ENCODE results near the gene CNOT3. TPM values are rescaled to one million over a fixed set of nuclear protein-coding genes. Genes with fewer than 3 reads are reported as not detected.

CNOT3 gene
- total RNA-seq, 1 experiment from 2014 or later: 91.2 TPM

DNA sequence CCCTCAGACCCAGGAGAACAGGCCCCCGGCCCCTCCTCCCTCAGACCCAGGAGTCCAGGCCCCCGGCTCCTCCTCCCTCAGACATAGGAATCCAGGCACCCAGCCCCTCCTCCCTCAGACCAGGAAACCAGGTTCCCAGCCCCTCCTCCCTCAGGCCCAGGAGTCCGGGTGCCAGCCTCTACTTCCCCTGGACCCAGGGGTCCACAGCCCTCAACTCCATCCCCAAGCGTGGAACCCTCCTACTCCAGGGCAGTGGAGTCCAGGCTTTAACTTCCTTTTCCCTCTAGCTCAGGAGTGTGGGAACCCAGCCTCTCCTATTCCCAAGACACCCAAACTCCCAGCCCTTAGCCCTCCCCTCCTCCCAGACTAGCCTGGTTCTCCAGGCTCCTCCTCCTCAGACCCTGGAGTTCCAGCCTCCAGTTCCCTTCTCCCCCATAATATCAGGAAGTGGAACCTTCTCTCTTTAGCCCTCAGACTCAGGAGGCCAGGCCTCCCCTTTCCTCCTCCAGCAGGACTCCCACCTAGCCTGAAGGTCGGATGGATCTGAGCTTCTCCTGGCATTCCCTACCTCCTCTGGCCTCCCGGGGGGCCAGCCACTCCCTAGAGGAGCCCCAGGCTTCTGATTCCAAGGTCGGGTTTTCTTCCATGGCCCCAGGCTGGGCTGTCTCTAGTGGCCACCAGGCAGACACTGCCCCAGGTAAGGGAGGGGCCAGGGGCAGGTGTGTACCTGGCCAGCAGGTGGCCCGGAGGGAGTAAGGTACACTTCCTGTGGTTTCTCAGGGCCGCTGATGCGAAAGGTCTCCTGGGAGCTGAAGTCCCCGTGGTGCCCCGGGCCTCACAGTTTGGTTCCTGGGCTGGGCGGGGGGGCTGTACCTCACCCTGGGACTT, 35.2 kb downstream of the CNOT3 start, which contains the start of gene TMC4:
Gene TMC4 (minus strand): TSS at position 690 of the 888 bp plus-strand sequence. CDS start 43 bp downstream, at position 647.
- H3K4me3 Mint-ChIP-seq: peak within 1 kb of the TSS; percentile 72 to 74
- H3K36me3 Mint-ChIP-seq (ENCODE audit: insufficient read depth in 1 of 3, low read depth in 3 of 3): peaks cover 8 to 12% (median 10%) of the 10 kb centered on the region in 3 experiments; a peak in 6 of 7 replicates
- Histone ChIP-seq H3K27me3 (ENCODE audit: insufficient read depth, low read length) (no peaks in the 10 kb centered on the region), H3K9ac (ENCODE audit: extremely low read depth, insufficient read length, low read length) (no peak within 1 kb of the TSS), H4K20me1 (ENCODE audit: control insufficient read depth, insufficient read depth, insufficient read length) (no peaks in the 10 kb centered on the region), H3K23me2 (ENCODE audit: insufficient read length, low read depth, low read length, poor library complexity, severe bottlenecking) (peaks cover 4% of the 10 kb centered on the region), H3K56ac (ENCODE audit: insufficient read length, low read depth, low read length) (no peak within 1 kb of the TSS), H4K8ac (replicated peaks; ENCODE audit: insufficient read length, low read depth, low read length) (no peak within 1 kb of the TSS), H3K79me1 (ENCODE audit: insufficient read depth, low read depth, low read length, poor library complexity, severe bottlenecking) (no peaks in the 10 kb centered on the region), H2BK12ac (ENCODE audit: insufficient read length, low read depth, low read length) (no peak within 1 kb of the TSS), H2AFZ (ENCODE audit: low read length) (no peak within 1 kb of the TSS), H3K79me2 (ENCODE audit: insufficient read depth, low read length) (no peaks in the 10 kb centered on the region), H3K14ac (ENCODE audit: insufficient read depth, low read length) (peak within 1 kb of the TSS; percentile 51; the same call in 1 of the 2 replicates), H2BK15ac (ENCODE audit: low read depth, low read length) (no peak within 1 kb of the TSS), H4K5ac (ENCODE audit: insufficient read length, low read depth, low read length) (no peak within 1 kb of the TSS), H3K4me2 (ENCODE audit: insufficient read depth, insufficient read length, low read length) (peak within 1 kb of the TSS; percentile 55), H2BK20ac (ENCODE audit: low read depth, low read length, poor library complexity, severe bottlenecking) (no peak within 1 kb of the TSS), H3K9me3 (ENCODE audit: control insufficient read depth, low read depth, low read length) (no peaks in the 10 kb centered on the region), H3K4ac (ENCODE audit: low read depth, low read length) (no peak within 1 kb of the TSS), H2BK120ac (ENCODE audit: low read depth, low read length, poor library complexity, severe bottlenecking) (no peak within 1 kb of the TSS), H3K18ac (ENCODE audit: insufficient read length, low read depth, low read length) (no peak within 1 kb of the TSS), H4K91ac (ENCODE audit: insufficient read length, low read depth, low read length) (no peak within 1 kb of the TSS), H3K4me1 (ENCODE audit: insufficient read depth, low read length) (no peaks in the 10 kb centered on the region), H3K23ac (ENCODE audit: insufficient read length, low read depth, low read length) (no peak within 1 kb of the TSS), H2BK5ac (ENCODE audit: insufficient read length, low read length) (no peak within 1 kb of the TSS), H2AK5ac (ENCODE audit: insufficient read length, low read length) (no peak within 1 kb of the TSS), H3T11ph (ENCODE audit: low read length) (no peak within 1 kb of the TSS), H3K27ac (ENCODE audit: insufficient read length, low read depth, low read length) (no peak within 1 kb of the TSS)
- no peaks in the 10 kb centered on the region for H3K9me3 Mint-ChIP-seq
- TF ChIP-seq, protein P1, sequence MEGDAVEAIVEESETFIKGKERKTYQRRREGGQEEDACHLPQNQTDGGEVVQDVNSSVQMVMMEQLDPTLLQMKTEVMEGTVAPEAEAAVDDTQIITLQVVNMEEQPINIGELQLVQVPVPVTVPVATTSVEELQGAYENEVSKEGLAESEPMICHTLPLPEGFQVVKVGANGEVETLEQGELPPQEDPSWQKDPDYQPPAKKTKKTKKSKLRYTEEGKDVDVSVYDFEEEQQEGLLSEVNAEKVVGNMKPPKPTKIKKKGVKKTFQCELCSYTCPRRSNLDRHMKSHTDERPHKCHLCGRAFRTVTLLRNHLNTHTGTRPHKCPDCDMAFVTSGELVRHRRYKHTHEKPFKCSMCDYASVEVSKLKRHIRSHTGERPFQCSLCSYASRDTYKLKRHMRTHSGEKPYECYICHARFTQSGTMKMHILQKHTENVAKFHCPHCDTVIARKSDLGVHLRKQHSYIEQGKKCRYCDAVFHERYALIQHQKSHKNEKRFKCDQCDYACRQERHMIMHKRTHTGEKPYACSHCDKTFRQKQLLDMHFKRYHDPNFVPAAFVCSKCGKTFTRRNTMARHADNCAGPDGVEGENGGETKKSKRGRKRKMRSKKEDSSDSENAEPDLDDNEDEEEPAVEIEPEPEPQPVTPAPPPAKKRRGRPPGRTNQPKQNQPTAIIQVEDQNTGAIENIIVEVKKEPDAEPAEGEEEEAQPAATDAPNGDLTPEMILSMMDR (conservative IDR thresholded peaks at IDR 0.05): peak; percentile 67
- DNase-seq: peak; percentile 96
- peaks cover 13 to 27% of the 10 kb centered on the region in 2 experiments for H3K4me1 Mint-ChIP-seq
- no CpG with 5 or more reads among the region's 13 CpGs for WGBS (ENCODE audit: extremely low coverage, insufficient read length, low lambda C conversion rate)
- H3K27ac Mint-ChIP-seq: peak within 1 kb of the TSS in 2 of 3 experiments; percentile 88 to 93; a peak in 4 of 7 replicates
- H3K27me3 Mint-ChIP-seq (ENCODE audit: low read depth): no peaks in the 10 kb centered on the region; the same call in 1 of the 2 replicates

All from H9 (cell line).